ENCODE data around the gene BRD8. TPM values are rescaled to one million over a fixed set of nuclear protein-coding genes. Genes with fewer than 3 reads are reported as not detected.

The BRD8 gene
- total RNA-seq, 1 experiment from 2014 or later, result 80.8 TPM

DNA sequence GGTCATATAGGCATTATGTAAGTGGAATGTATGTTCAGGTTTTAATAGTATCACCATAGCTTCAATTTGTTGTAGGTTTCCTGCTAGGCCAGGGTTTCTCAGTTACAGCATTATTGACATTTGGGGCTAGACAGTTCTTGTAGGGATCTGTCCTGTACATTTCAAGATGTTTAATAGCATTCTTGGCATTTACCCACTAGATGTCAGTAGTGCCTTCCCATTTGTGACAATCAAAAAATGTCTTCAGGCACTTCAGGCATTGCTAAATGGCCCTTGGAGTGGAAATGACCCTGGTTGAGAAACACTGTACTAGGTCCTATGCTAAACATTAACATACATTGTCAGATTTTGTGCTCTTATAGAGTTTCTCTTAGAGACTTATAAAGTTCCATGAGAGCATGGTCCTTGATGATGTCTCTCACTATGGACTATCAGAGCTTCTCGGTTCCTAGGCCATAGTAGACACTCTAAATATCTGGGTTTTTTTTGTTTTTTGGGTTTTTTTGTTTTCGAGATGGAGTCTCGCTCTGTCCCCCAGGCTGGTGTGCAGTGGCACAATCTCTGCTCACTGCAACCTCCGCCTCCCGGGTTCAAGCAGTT lies 1.9 kb upstream of the BRD8 start:
- no peaks in the 10 kb centered on the region for H3K27me3 ChIP-seq (ENCODE audit: insufficient read depth, low read length)
- H2AFZ ChIP-seq (ENCODE audit: low read depth, low read length, poor library complexity, severe bottlenecking), result no peak overlapping the region
- POLR2A ChIA-PET, result no interaction called here
- H3K4me3 ChIP-seq (replicated peaks in 1 of 2; ENCODE audit: low read depth in 1 of 2, low read length in 2 of 2), result peak overlapping the region; percentile 88 to 99
- H3K9me3 ChIP-seq (ENCODE audit: control insufficient read depth in 1 of 2, insufficient read depth in 1 of 2, low read depth in 1 of 2, low read length in 2 of 2), result no peaks in the 10 kb centered on the region
- CTCF ChIA-PET, result interaction anchor here (0.6 to 1.7 kb wide), 5 partner anchors 8 to 324 kb away, joined by 3 to 9 read pairs (median 3); no protein-coding TSS in a partner anchor
- RAD21 ChIA-PET (ENCODE audit: low non-redundant PET in 1 of 2, low total read pairs in 2 of 2, uncharacterized antibody in 2 of 2, unreplicated experiment in 2 of 2), result interaction anchor here in 1 of 2 experiments (1.2 kb wide), 1 partner anchor 103 kb away, joined by 3 read pairs; no protein-coding TSS in a partner anchor
- TF ChIP-seq SP1 (IDR thresholded peaks at IDR 0.05; ENCODE audit: low read depth) (no peak), SRF (IDR thresholded peaks at IDR 0.05; ENCODE audit: low read depth) (no peak), ZFX (IDR thresholded peaks at IDR 0.05) (no peak), CTCF (IDR thresholded peaks at IDR 0.05 in 2 of 3, conservative IDR thresholded peaks at IDR 0.05 in 1 of 3; ENCODE audit: borderline replicate concordance in 1 of 3, insufficient read depth in 1 of 3, low read depth in 2 of 3, low read length in 2 of 3) (peak in 2 of 3 experiments; percentile 44 to 71; a peak in 3 of 6 replicates)
- H3K4me2 ChIP-seq (ENCODE audit: low read length), result peak overlapping the region; percentile 86
- no peaks in the 10 kb centered on the region for H4K20me1 ChIP-seq (ENCODE audit: insufficient read depth)
- H3K36me3 ChIP-seq (ENCODE audit: control insufficient read depth in 1 of 2, insufficient read depth in 2 of 2, low read length in 2 of 2), result peaks cover 43 to 58% of the 10 kb centered on the region in 2 experiments
- ATAC-seq, result peak; percentile 18; the same call in 1 of the 2 replicates
- H3K4me1 ChIP-seq (ENCODE audit: control insufficient read depth in 1 of 2, insufficient read depth in 2 of 2, low read length in 2 of 2), result peaks cover 0 to 10% of the 10 kb centered on the region in 2 experiments; a peak in 1 of 4 replicates
- H3K9me2 ChIP-seq (ENCODE audit: insufficient read depth), result no peaks in the 10 kb centered on the region
- H3K27ac ChIP-seq (ENCODE audit: low read depth, low read length), result no peak overlapping the region
- peaks cover 57% of the 10 kb centered on the region for H3K79me2 ChIP-seq (ENCODE audit: insufficient read depth, low read length)
- BruUV-seq (replicated peaks), result no TSS peak
- peak; percentile 52 for DNase-seq (ENCODE audit: low read depth, low spot score)
- intact Hi-C loops (cut with micrococcal nuclease), result loop anchor here (1.0 to 10.0 kb wide), 4 partner anchors 103 to 365 kb away; partner anchors contain the start of gene ETF1
- H3K9ac ChIP-seq (ENCODE audit: low read length), result peak overlapping the region; percentile 86
